Measurements from ENCODE around the gene HNRNPF. TPM values are rescaled to one million over a fixed set of nuclear protein-coding genes. Genes with fewer than 3 reads are reported as not detected.

HNRNPF gene
- total and polyA plus RNA-seq, 2 of the 4 experiments (the other 2 are of a cell fraction), result 169 to 207 TPM

- in situ Hi-C loops (cut with MboI; ENCODE audit: low sequenced_read_pairs), result loop anchor here (25.0 kb wide), 1 partner anchor 1576 kb away; the partner anchor contains the start of gene DEPP1
- no peak overlapping the region for H3K14ac ChIP-seq (replicated peaks; ENCODE audit: low read depth, low read length)
- ATAC-seq (ENCODE audit: low read depth) (no peak), DNase-seq (no peak)
- no peak overlapping the region for H4K5ac ChIP-seq (ENCODE audit: low read depth, low read length)
- H4K20me1 ChIP-seq (ENCODE audit: insufficient read depth, low read length), result peaks cover 19% of the 10 kb centered on the region
- H3K18ac ChIP-seq (ENCODE audit: low read depth, low read length), result no peak overlapping the region
- WGBS, 2 experiments (ENCODE audit: extremely low coverage in 2 of 2, insufficient read length in 1 of 2), result no CpG with 5 or more reads among the region's 2 CpGs
- no TSS peak for BruUV-seq (replicated peaks)
- no peak overlapping the region for H3K4ac ChIP-seq (ENCODE audit: low read depth, low read length)
- H3K4me1 ChIP-seq (ENCODE audit: control insufficient read depth, insufficient read depth, low read length), result no peaks in the 10 kb centered on the region
- ChIA-PET CTCF (interaction anchor here (0.6 kb wide), 1 partner anchor 14 kb away, joined by 3 read pairs; no protein-coding TSS in a partner anchor), POLR2A (ENCODE audit: unreplicated experiment) (no interaction called here)
- H3K27me3 ChIP-seq (ENCODE audit: control insufficient read depth, insufficient read depth, low read length), result no peaks in the 10 kb centered on the region
- H2AFZ ChIP-seq (replicated peaks; ENCODE audit: low read length, poor library complexity), result no peak overlapping the region
- no peak overlapping the region for H3K23ac ChIP-seq (ENCODE audit: low read depth, low read length)
- no peak overlapping the region for H3K9ac ChIP-seq (ENCODE audit: low read depth, low read length)
- H4K8ac ChIP-seq (ENCODE audit: low read depth in 2 of 2, low read length in 2 of 2), result no peak overlapping the region
- no peak overlapping the region for H2BK120ac ChIP-seq (ENCODE audit: low read depth, low read length)
- no peak overlapping the region for H3K4me3 ChIP-seq (ENCODE audit: insufficient read depth, low read depth, low read length)
- H3K9me3 ChIP-seq (ENCODE audit: control insufficient read depth, insufficient read depth, low read length), result no peaks in the 10 kb centered on the region
- no peak overlapping the region for H3K27ac ChIP-seq (ENCODE audit: insufficient read depth, low read length)
- peaks cover 4 to 18% of the 10 kb centered on the region in 2 experiments; a peak in 2 of 4 replicates for H3K79me1 ChIP-seq (ENCODE audit: low read depth in 1 of 2, low read length in 2 of 2)
- H2BK5ac ChIP-seq (ENCODE audit: low read depth, low read length, poor library complexity, severe bottlenecking), result no peak overlapping the region
- H2AK9ac ChIP-seq (replicated peaks; ENCODE audit: low read depth, low read length, poor library complexity), result no peak overlapping the region
- no peaks in the 10 kb centered on the region for H3K36me3 ChIP-seq (ENCODE audit: control insufficient read depth, insufficient read depth, low read length)
- H2BK20ac ChIP-seq (ENCODE audit: low read depth, low read length), result no peak overlapping the region
- H2AK5ac ChIP-seq (ENCODE audit: low read depth, low read length), result no peak overlapping the region
- no peak overlapping the region for H3K56ac ChIP-seq (ENCODE audit: extremely low read depth, insufficient read depth, low read length)
- no peaks in the 10 kb centered on the region for H3K9me1 ChIP-seq (ENCODE audit: insufficient read depth, low read length)
- TF ChIP-seq POLR2A (IDR thresholded peaks at IDR 0.05; ENCODE audit: low read depth, low read length) (no peak), MXI1 (IDR thresholded peaks at IDR 0.05; ENCODE audit: borderline replicate concordance, low read depth, low read length) (no peak), MAFK (IDR thresholded peaks at IDR 0.05; ENCODE audit: low read depth, low read length) (no peak), RAD21 (IDR thresholded peaks at IDR 0.05; ENCODE audit: low read length) (no peak), SMC3 (IDR thresholded peaks at IDR 0.05; ENCODE audit: low read depth, low read length) (no peak), FOS (IDR thresholded peaks at IDR 0.05; ENCODE audit: low read depth, low read length) (no peak), CEBPB (IDR thresholded peaks at IDR 0.05; ENCODE audit: low read depth, low read length) (no peak), RCOR1 (IDR thresholded peaks at IDR 0.05; ENCODE audit: insufficient replicate concordance, low read length) (no peak), MAZ (IDR thresholded peaks at IDR 0.05; ENCODE audit: borderline replicate concordance, low read depth, low read length) (no peak), CHD1 (IDR thresholded peaks at IDR 0.05; ENCODE audit: low read depth, low read length) (no peak), RFX5 (IDR thresholded peaks at IDR 0.05; ENCODE audit: low read depth, low read length) (no peak), NFE2L2 (IDR thresholded peaks at IDR 0.05; ENCODE audit: low read depth, low read length) (no peak), BHLHE40 (IDR thresholded peaks at IDR 0.05; ENCODE audit: low read depth, low read length) (no peak)
- TF ChIP-seq, protein P1, sequence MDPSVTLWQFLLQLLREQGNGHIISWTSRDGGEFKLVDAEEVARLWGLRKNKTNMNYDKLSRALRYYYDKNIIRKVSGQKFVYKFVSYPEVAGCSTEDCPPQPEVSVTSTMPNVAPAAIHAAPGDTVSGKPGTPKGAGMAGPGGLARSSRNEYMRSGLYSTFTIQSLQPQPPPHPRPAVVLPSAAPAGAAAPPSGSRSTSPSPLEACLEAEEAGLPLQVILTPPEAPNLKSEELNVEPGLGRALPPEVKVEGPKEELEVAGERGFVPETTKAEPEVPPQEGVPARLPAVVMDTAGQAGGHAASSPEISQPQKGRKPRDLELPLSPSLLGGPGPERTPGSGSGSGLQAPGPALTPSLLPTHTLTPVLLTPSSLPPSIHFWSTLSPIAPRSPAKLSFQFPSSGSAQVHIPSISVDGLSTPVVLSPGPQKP (IDR thresholded peaks at IDR 0.05; ENCODE audit: borderline replicate concordance, low read depth, low read length), result no peak
- TF ChIP-seq, protein P2, sequence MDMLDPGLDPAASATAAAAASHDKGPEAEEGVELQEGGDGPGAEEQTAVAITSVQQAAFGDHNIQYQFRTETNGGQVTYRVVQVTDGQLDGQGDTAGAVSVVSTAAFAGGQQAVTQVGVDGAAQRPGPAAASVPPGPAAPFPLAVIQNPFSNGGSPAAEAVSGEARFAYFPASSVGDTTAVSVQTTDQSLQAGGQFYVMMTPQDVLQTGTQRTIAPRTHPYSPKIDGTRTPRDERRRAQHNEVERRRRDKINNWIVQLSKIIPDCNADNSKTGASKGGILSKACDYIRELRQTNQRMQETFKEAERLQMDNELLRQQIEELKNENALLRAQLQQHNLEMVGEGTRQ (IDR thresholded peaks at IDR 0.05; ENCODE audit: low read depth, low read length), result no peak
- TF ChIP-seq, protein P3, sequence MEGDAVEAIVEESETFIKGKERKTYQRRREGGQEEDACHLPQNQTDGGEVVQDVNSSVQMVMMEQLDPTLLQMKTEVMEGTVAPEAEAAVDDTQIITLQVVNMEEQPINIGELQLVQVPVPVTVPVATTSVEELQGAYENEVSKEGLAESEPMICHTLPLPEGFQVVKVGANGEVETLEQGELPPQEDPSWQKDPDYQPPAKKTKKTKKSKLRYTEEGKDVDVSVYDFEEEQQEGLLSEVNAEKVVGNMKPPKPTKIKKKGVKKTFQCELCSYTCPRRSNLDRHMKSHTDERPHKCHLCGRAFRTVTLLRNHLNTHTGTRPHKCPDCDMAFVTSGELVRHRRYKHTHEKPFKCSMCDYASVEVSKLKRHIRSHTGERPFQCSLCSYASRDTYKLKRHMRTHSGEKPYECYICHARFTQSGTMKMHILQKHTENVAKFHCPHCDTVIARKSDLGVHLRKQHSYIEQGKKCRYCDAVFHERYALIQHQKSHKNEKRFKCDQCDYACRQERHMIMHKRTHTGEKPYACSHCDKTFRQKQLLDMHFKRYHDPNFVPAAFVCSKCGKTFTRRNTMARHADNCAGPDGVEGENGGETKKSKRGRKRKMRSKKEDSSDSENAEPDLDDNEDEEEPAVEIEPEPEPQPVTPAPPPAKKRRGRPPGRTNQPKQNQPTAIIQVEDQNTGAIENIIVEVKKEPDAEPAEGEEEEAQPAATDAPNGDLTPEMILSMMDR (conservative IDR thresholded peaks at IDR 0.05; ENCODE audit: low read depth, low read length), result no peak
- intact Hi-C loops (cut with micrococcal nuclease), result no loop called here
- H4K91ac ChIP-seq (ENCODE audit: insufficient read depth, low read depth, low read length), result no peak overlapping the region
- H3K4me2 ChIP-seq (ENCODE audit: low read depth, low read length), result no peak overlapping the region
- dilution Hi-C loops (cut with HindIII; ENCODE audit: low sequenced_read_pairs, unreplicated experiment), result no loop called here
- H2BK15ac ChIP-seq (ENCODE audit: low read depth, low read length), result no peak overlapping the region
Observed at GRCh38 chr10:43411536-43411935, 2.5 kb upstream of the HNRNPF start.
